Osteoblast (primary cell): ENCODE measurements around the gene ALS2. TPM values are rescaled to one million over a fixed set of nuclear protein-coding genes. Genes with fewer than 3 reads are reported as not detected.
"Not testable (repeated sequence)": the region's sequence is repeated elsewhere in the genome, so short reads cannot be mapped to it uniquely, and the experiment has no call there.

Source experiments
- DNase-seq: peaks from one replicate; pipeline ENCODE4 v3.0.0; 2011; ENCODE audit warnings: low spot score, mixed read lengths; ENCODE audit not compliant: insufficient read length; ENCODE audit errors: missing footprints
- H2AFZ ChIP-seq: 2 replicates; pipeline ENCODE4 v1.6.0; 2011; ENCODE audit warnings: mild to moderate bottlenecking, low read length
- H3K27ac ChIP-seq: 2 replicates; pipeline ENCODE4 v1.5.1; 2011; ENCODE audit warnings: mild to moderate bottlenecking, low read depth, low read length, moderate library complexity
- H3K27me3 ChIP-seq: 2 replicates; pipeline ENCODE4 v1.6.0; 2012; ENCODE audit warnings: mild to moderate bottlenecking, control low read depth, inconsistent platforms, low read length, moderate library complexity; ENCODE audit not compliant: insufficient read depth
- H3K36me3 ChIP-seq: 2 replicates; pipeline ENCODE4 v1.5.1; 2011; ENCODE audit warnings: mild to moderate bottlenecking, low read length, control low read depth, moderate library complexity; ENCODE audit not compliant: insufficient read depth
- H3K4me1 ChIP-seq: 2 replicates; pipeline ENCODE4 v1.5.1; 2011; ENCODE audit warnings: mild to moderate bottlenecking, low read length, control low read depth, moderate library complexity; ENCODE audit not compliant: insufficient read depth
- H3K4me2 ChIP-seq: 2 replicates; pipeline ENCODE4 v1.6.0; 2011; ENCODE audit warnings: mild to moderate bottlenecking, low read length; ENCODE audit not compliant: insufficient read depth
- H3K4me3 ChIP-seq: fragments of 200-600 bp; sonication (generic); 3 replicates; pipeline ENCODE4 v1.5.1; 2012; ENCODE audit warnings: mild to moderate bottlenecking, low read length, inconsistent platforms; ENCODE audit not compliant: insufficient read depth
- H3K79me2 ChIP-seq: 2 replicates; pipeline ENCODE4 v1.6.0; 2012; ENCODE audit warnings: mild to moderate bottlenecking, low read length, control low read depth, inconsistent platforms; ENCODE audit not compliant: insufficient read depth
- H3K9me3 ChIP-seq: 2 replicates; pipeline ENCODE4 v1.5.1; 2011; ENCODE audit warnings: low read depth, low read length, control low read depth
- H4K20me1 ChIP-seq: 2 replicates; pipeline ENCODE4 v1.6.0; 2012; ENCODE audit warnings: mild to moderate bottlenecking, low read length, control low read depth; ENCODE audit not compliant: insufficient read depth
- CTCF ChIP-seq: IDR thresholded peaks from 2 replicates; pipeline ENCODE4 v1.5.1; 2011; ENCODE audit warnings: mild to moderate bottlenecking, low read depth, low read length, moderate library complexity; ENCODE audit errors: extremely low read depth
- total RNA-seq: library from RNA; depleted of rRNA; stranded (reverse); fragments of >200 nt; gene quantifications from 2 replicates; pipeline ENCODE4 v1.2.3, GENCODE V29; 2012

The ALS2 gene
- total RNA-seq, 1 donor: 39.1 TPM

GRCh38 chr2:201674298-201674697, 106.4 kb downstream of the ALS2 start:
- H3K4me3 ChIP-seq: no peak overlapping the region
- H3K4me2 ChIP-seq: no peak overlapping the region
- no peaks in the 10 kb centered on the region for H4K20me1 ChIP-seq
- no peaks in the 10 kb centered on the region for H3K27me3 ChIP-seq
- peaks cover 3% of the 10 kb centered on the region for H3K4me1 ChIP-seq
- DNase-seq: no peak
- TF ChIP-seq CTCF: no peak
- H3K36me3 ChIP-seq: no peaks in the 10 kb centered on the region
- H3K79me2 ChIP-seq: no peaks in the 10 kb centered on the region
- no peak overlapping the region for H3K27ac ChIP-seq
- H3K9me3 ChIP-seq: no peaks in the 10 kb centered on the region
- H2AFZ ChIP-seq: no peak overlapping the region

- Histone ChIP-seq H3K9me3 (no peaks in the 10 kb centered on the region), H4K20me1 (no peaks in the 10 kb centered on the region), H3K27ac (no peak overlapping the region), H3K27me3 (no peaks in the 10 kb centered on the region), H3K4me3 (no peak overlapping the region), H3K4me2 (peak overlapping the region; percentile 26), H3K36me3 (no peaks in the 10 kb centered on the region), H2AFZ (peak overlapping the region; percentile 47), H3K4me1 (peaks cover 6% of the 10 kb centered on the region), H3K79me2 (no peaks in the 10 kb centered on the region)
- no peak for TF ChIP-seq CTCF
- no peak for DNase-seq
Measured at GRCh38 chr2:201673546-201673945, 107.2 kb downstream of the ALS2 start.

- DNase-seq, H3K4me2 ChIP-seq, H3K79me2 ChIP-seq, H3K4me1 ChIP-seq, H3K27me3 ChIP-seq, H2AFZ ChIP-seq, H3K27ac ChIP-seq, H3K9me3 ChIP-seq, H3K36me3 ChIP-seq, H3K4me3 ChIP-seq, H4K20me1 ChIP-seq: not testable (repeated sequence)
Measured at GRCh38 chr2:201671205-201671604, 109.5 kb downstream of the ALS2 start.

GRCh38 chr2:201669865-201670264, 110.9 kb downstream of the ALS2 start:
- no peak overlapping the region for H2AFZ ChIP-seq
- no peak overlapping the region for H3K27ac ChIP-seq
- no peak for DNase-seq
- no peak for TF ChIP-seq CTCF
- no peaks in the 10 kb centered on the region for H3K79me2 ChIP-seq
- no peaks in the 10 kb centered on the region for H3K9me3 ChIP-seq
- H3K27me3 ChIP-seq: no peaks in the 10 kb centered on the region
- no peak overlapping the region for H3K4me2 ChIP-seq
- no peaks in the 10 kb centered on the region for H4K20me1 ChIP-seq
- H3K36me3 ChIP-seq: no peaks in the 10 kb centered on the region
- no peak overlapping the region for H3K4me3 ChIP-seq
- H3K4me1 ChIP-seq: peaks cover 9% of the 10 kb centered on the region

GRCh38 chr2:201668402-201668910, 112.3 kb downstream of the ALS2 start:
- H3K79me2 ChIP-seq: no peaks in the 10 kb centered on the region
- TF ChIP-seq CTCF: no peak
- DNase-seq: no peak
- H3K27ac ChIP-seq: no peak overlapping the region
- no peaks in the 10 kb centered on the region for H3K36me3 ChIP-seq
- H3K27me3 ChIP-seq: no peaks in the 10 kb centered on the region
- H4K20me1 ChIP-seq: no peaks in the 10 kb centered on the region
- peak overlapping the region; percentile 15 for H2AFZ ChIP-seq
- H3K9me3 ChIP-seq: no peaks in the 10 kb centered on the region
- no peak overlapping the region for H3K4me3 ChIP-seq
- peaks cover 7% of the 10 kb centered on the region for H3K4me1 ChIP-seq
- H3K4me2 ChIP-seq: no peak overlapping the region
